ENCODE measurements around the gene DNAI2. TPM values are rescaled to one million over a fixed set of nuclear protein-coding genes. Genes with fewer than 3 reads are reported as not detected.

DNAI2 gene
- total and polyA plus RNA-seq, 8 donors = not detected

DNA sequence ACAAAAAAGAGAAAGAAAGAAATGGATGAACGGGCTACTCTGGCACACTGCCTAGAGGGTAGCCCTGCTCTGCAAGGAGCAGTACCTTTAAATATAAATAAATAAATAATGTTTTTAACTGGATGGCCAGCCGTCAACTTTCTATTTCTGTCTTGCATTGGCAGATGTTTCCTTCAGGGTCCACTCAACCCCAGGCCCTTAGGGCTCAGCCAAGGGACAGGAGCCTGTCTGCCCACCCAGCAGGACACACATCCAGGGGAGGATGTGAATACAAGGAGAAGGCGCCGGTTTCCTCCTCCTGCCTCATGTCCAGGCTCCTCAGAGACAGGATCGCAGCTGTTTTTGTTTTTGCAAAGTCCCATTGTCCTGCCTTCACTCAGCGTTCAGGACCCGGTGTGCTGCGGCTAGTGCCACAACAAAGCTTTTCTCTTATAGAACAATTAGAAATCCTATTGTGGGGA, 38.1 kb upstream of the DNAI2 start:
- TF ChIP-seq POLR2AphosphoS5 (IDR thresholded peaks at IDR 0.05) (no peak), EP300 (IDR thresholded peaks at IDR 0.05) (no peak), POLR2A (IDR thresholded peaks at IDR 0.05) (no peak)
- TF ChIP-seq, protein P1, sequence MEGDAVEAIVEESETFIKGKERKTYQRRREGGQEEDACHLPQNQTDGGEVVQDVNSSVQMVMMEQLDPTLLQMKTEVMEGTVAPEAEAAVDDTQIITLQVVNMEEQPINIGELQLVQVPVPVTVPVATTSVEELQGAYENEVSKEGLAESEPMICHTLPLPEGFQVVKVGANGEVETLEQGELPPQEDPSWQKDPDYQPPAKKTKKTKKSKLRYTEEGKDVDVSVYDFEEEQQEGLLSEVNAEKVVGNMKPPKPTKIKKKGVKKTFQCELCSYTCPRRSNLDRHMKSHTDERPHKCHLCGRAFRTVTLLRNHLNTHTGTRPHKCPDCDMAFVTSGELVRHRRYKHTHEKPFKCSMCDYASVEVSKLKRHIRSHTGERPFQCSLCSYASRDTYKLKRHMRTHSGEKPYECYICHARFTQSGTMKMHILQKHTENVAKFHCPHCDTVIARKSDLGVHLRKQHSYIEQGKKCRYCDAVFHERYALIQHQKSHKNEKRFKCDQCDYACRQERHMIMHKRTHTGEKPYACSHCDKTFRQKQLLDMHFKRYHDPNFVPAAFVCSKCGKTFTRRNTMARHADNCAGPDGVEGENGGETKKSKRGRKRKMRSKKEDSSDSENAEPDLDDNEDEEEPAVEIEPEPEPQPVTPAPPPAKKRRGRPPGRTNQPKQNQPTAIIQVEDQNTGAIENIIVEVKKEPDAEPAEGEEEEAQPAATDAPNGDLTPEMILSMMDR (IDR thresholded peaks at IDR 0.05) = no peak
- H3K36me3 ChIP-seq = peaks cover 6 to 35% (median 16%) of the 10 kb centered on the region in 4 donors
- H3K4me1 ChIP-seq = peaks cover 0 to 5% (median 0%) of the 10 kb centered on the region in 4 donors
- no peak overlapping the region for H3K4me3 ChIP-seq
- 60 to 69% (median 64%) methylated on average over 8 of the region's 8 CpGs for WGBS, 5 donors
- intact Hi-C loops (cut with DNase I; ENCODE audit: low total_unique reads) = no loop called here
- H3K27me3 ChIP-seq = no peaks in the 10 kb centered on the region
- peak in 1 of 2 donors; percentile 35 for DNase-seq
- H3K9me3 ChIP-seq = no peaks in the 10 kb centered on the region
- no peak overlapping the region for H3K27ac ChIP-seq

DNA sequence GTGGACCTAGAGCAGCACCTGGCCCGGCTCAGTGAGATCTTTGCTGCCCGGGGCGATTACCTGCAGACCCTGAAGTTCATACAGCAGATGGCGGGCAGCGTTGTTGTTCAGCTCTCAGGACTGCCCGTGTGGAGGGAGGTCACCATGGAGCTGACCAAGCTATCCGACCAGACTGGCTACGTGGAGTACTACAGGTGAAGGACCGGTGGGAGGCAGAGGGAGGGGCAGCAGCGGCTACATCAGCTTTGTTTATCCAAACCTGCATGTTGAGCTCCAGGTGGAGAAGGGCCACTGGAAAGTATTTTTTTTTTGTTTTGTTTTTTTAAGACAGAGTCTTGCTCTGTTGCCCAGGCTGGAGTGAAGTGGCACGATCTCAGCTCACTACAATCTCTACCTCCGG, 36.7 kb upstream of the DNAI2 start:
- Histone ChIP-seq H3K27ac (no peak overlapping the region), H3K36me3 (peaks cover 0 to 21% (median 7%) of the 10 kb centered on the region in 4 donors), H3K27me3 (no peaks in the 10 kb centered on the region), H3K9me3 (no peaks in the 10 kb centered on the region), H3K4me3 (no peak overlapping the region), H3K4me1 (peaks cover 0 to 7% (median 2%) of the 10 kb centered on the region in 4 donors)
- WGBS, 5 donors = 66 to 81% (median 80%) methylated on average over 9 to 12 of the region's 12 CpGs
- intact Hi-C loops (cut with DNase I; ENCODE audit: low total_unique reads) = no loop called here
- no peak for DNase-seq
- TF ChIP-seq POLR2AphosphoS5 (IDR thresholded peaks at IDR 0.05) (no peak), EP300 (IDR thresholded peaks at IDR 0.05) (no peak), POLR2A (IDR thresholded peaks at IDR 0.05) (no peak)
- TF ChIP-seq, protein P1 (IDR thresholded peaks at IDR 0.05) = no peak

DNA sequence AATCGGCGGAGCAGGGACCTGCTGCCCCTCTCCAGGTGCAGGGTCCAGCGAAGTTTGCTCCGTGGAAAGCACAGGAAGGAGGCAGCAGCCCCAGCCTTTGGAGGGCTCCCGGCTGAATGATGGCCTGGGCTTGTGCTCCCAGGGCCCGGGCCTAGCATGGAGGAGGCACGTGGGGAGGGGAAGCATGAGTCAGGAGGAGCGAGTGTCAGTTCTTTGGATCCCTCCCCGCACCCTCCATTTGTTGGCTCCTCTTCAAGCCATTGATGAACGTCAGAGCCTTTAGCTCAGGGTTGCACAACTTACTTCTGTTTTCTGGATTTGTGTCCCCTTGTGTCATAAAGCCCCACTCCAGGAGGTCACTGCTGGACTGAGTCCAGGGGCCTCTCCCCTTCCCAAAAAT, 34.9 kb upstream of the DNAI2 start:
- Histone ChIP-seq H3K27me3 (no peaks in the 10 kb centered on the region), H3K36me3 (peaks cover 0 to 17% (median 4%) of the 10 kb centered on the region in 4 donors), H3K4me3 (no peak overlapping the region), H3K27ac (no peak overlapping the region), H3K4me1 (peaks cover 0 to 7% (median 2%) of the 10 kb centered on the region in 4 donors), H3K9me3 (no peaks in the 10 kb centered on the region)
- WGBS, 5 donors = 58 to 69% (median 65%) methylated on average over 8 to 10 of the region's 10 CpGs
- DNase-seq = peak in 1 of 2 donors; percentile 64
- intact Hi-C loops (cut with DNase I; ENCODE audit: low total_unique reads) = no loop called here
- no peak for TF ChIP-seq EP300 (IDR thresholded peaks at IDR 0.05)
- TF ChIP-seq, protein P1 (IDR thresholded peaks at IDR 0.05) = no peak
- TF ChIP-seq POLR2AphosphoS5 (IDR thresholded peaks at IDR 0.05) = no peak
- TF ChIP-seq POLR2A (IDR thresholded peaks at IDR 0.05) = no peak

DNA sequence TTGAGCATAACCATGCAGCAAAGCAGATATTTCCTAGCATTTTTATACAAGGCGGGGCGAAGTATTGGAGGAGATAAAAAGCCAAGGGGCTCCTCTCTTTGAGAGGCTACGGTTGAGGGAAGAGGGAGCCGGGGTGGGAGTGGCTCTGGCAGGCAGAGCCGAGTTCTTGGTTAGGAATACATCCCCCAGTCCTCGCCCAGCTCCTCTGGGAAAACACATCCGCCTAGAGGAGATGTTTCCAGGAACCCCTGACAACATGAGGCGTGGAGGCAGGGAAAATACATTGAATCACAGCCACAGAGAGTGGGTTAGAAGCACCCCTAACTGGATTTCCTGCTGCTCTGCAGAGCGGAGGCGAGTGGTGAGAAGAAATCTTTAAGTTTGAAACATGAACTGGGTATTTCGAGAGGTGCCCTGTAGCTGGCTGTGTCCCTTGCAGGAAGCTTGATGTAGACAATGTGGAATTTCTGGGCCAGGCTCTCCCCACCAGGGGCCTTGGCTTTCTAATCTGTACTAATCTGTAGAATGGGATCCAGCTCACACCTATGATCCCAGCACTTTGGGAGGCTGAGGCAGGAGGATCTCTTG, 33.3 kb upstream of the DNAI2 start:
- 41 to 71% (median 50%) methylated on average over 11 of the region's 11 CpGs for WGBS, 5 donors
- H3K4me3 ChIP-seq = no peak overlapping the region
- intact Hi-C loops (cut with DNase I; ENCODE audit: low total_unique reads) = no loop called here
- peak in 1 of 2 donors; percentile 93 for DNase-seq
- no peaks in the 10 kb centered on the region for H3K27me3 ChIP-seq
- no peak overlapping the region for H3K27ac ChIP-seq
- peaks cover 0 to 17% (median 4%) of the 10 kb centered on the region in 4 donors for H3K36me3 ChIP-seq
- TF ChIP-seq POLR2AphosphoS5 (IDR thresholded peaks at IDR 0.05) (no peak), EP300 (IDR thresholded peaks at IDR 0.05) (no peak), POLR2A (IDR thresholded peaks at IDR 0.05) (no peak)
- TF ChIP-seq, protein P1 (IDR thresholded peaks at IDR 0.05) = no peak
- H3K9me3 ChIP-seq = no peaks in the 10 kb centered on the region
- H3K4me1 ChIP-seq = peaks cover 0 to 16% (median 10%) of the 10 kb centered on the region in 4 donors

All from stomach (tissue), 9 donors.